Breast epithelium (tissue), 4 donors: ENCODE data around the gene GPC5. TPM values are rescaled to one million over a fixed set of nuclear protein-coding genes. Genes with fewer than 3 reads are reported as not detected.

Experiments
- DNase-seq, 2 donors: peaks; one replicate each; pipeline ENCODE4 v3.0.0-alpha.2; 2019; ENCODE audit warnings: low spot score in 2 of 2
- H3K27ac ChIP-seq, 2 donors: fragments of 200-600 bp; sonication (generic) in 1 of 2; one replicate each; pipeline ENCODE4 v1.5.1; 2016 to 2019; ENCODE audit warnings: mild to moderate bottlenecking in 1 of 2
- H3K27me3 ChIP-seq, 2 donors: fragments of 200-600 bp; sonication (generic) in 1 of 2; one replicate each; pipeline versions ENCODE4 v1.5.1 to v1.6.0; 2017 to 2019; ENCODE audit warnings: control low read depth in 1 of 2, mild to moderate bottlenecking in 1 of 2
- H3K36me3 ChIP-seq: fragments of 200-600 bp; one replicate; pipeline ENCODE4 v1.5.1; 2019
- H3K4me1 ChIP-seq, 2 donors: fragments of 200-600 bp; sonication (generic); one replicate each; pipeline ENCODE4 v1.5.1; 2016 to 2019; ENCODE audit warnings: control low read depth in 1 of 2
- H3K4me3 ChIP-seq, 3 donors: fragments of 200-600 bp; sonication (generic); 1 replicate in 2 of 3; 2 replicates in 1 of 3; pipeline ENCODE4 v1.5.1; 2016 to 2019; ENCODE audit warnings: mild to moderate bottlenecking in 3 of 3, moderate library complexity in 2 of 3
- H3K9me3 ChIP-seq, 2 donors: fragments of 200-600 bp; sonication (generic) in 1 of 2; one replicate each; pipeline ENCODE4 v1.5.1; 2016 to 2019; ENCODE audit warnings: control low read depth in 1 of 2
- CTCF ChIP-seq, 3 donors: fragments of 450-650 bp; IDR thresholded peaks; one replicate each; pipeline ENCODE4 v1.5.1; 2016 to 2017; ENCODE audit warnings: antibody characterized with exemption in 3 of 3, mild to moderate bottlenecking in 3 of 3, moderate library complexity in 3 of 3
- POLR2A ChIP-seq: fragments of 450-650 bp; IDR thresholded peaks from one replicate; pipeline ENCODE4 v1.6.1; 2016; ENCODE audit warnings: antibody characterized with exemption, mild to moderate bottlenecking, moderate library complexity
- POLR2AphosphoS5 ChIP-seq, 3 donors: sonication (generic); formaldehyde crosslinking; IDR thresholded peaks; one replicate each; pipeline ENCODE4 v1.6.1; 2017; ENCODE audit warnings: antibody characterized with exemption in 3 of 3
- intact Hi-C: fragments of 100-400 bp; cut with DNase I; formaldehyde crosslinking; loops from one replicate; pipeline ENCODE4 v1.15.1; 2023; ENCODE audit warnings: low total_unique reads
- total RNA-seq, 3 donors: library from RNA; depleted of rRNA; stranded (reverse); fragments of >200 nt; gene quantifications; one replicate each; pipeline ENCODE4 v1.1.0, GENCODE V29; 2016

GPC5 gene
- total RNA-seq, 3 donors from 2014 or later: 0.88 to 0.98 TPM; not detected in 1

GRCh38 chr13:91648012-91648411, 249.6 kb downstream of the GPC5 start:
- Histone ChIP-seq H3K27me3 (no peaks in the 10 kb centered on the region), H3K4me3 (no peak overlapping the region), H3K9me3 (no peaks in the 10 kb centered on the region), H3K27ac (no peak overlapping the region), H3K36me3 (no peaks in the 10 kb centered on the region), H3K4me1 (no peaks in the 10 kb centered on the region)
- no peak for TF ChIP-seq POLR2A
- no peak for TF ChIP-seq CTCF (IDR thresholded peaks at IDR 0.05)
- TF ChIP-seq POLR2AphosphoS5 (IDR thresholded peaks at IDR 0.05): no peak
- intact Hi-C loops: no loop called here
- DNase-seq: no peak

- no peak for DNase-seq
- Histone ChIP-seq H3K27me3 (no peaks in the 10 kb centered on the region), H3K9me3 (no peaks in the 10 kb centered on the region), H3K27ac (no peak overlapping the region), H3K4me1 (no peaks in the 10 kb centered on the region), H3K4me3 (no peak overlapping the region), H3K36me3 (no peaks in the 10 kb centered on the region)
- no peak for TF ChIP-seq CTCF (IDR thresholded peaks at IDR 0.05)
- no peak for TF ChIP-seq POLR2AphosphoS5 (IDR thresholded peaks at IDR 0.05)
- no peak for TF ChIP-seq POLR2A
- intact Hi-C loops: no loop called here
Measured at GRCh38 chr13:91649456-91649855, 251.0 kb downstream of the GPC5 start.

- no peaks in the 10 kb centered on the region for H3K27me3 ChIP-seq
- no peak overlapping the region for H3K4me3 ChIP-seq
- intact Hi-C loops: loop anchor here (10.0 kb wide), 1 partner anchor 1308 kb away; no protein-coding TSS in a partner anchor
- no peaks in the 10 kb centered on the region for H3K4me1 ChIP-seq
- no peak overlapping the region for H3K27ac ChIP-seq
- no peak for TF ChIP-seq CTCF (IDR thresholded peaks at IDR 0.05)
- no peak for TF ChIP-seq POLR2AphosphoS5 (IDR thresholded peaks at IDR 0.05)
- no peak for TF ChIP-seq POLR2A
- DNase-seq: no peak
- H3K36me3 ChIP-seq: no peaks in the 10 kb centered on the region
- no peaks in the 10 kb centered on the region for H3K9me3 ChIP-seq
Measured at GRCh38 chr13:91652404-91653301, 254.2 kb downstream of the GPC5 start.

GRCh38 chr13:91655731-91656130, 257.3 kb downstream of the GPC5 start:
- H3K27ac ChIP-seq: no peak overlapping the region
- no peaks in the 10 kb centered on the region for H3K27me3 ChIP-seq
- DNase-seq: no peak
- H3K4me3 ChIP-seq: no peak overlapping the region
- no peaks in the 10 kb centered on the region for H3K4me1 ChIP-seq
- no peaks in the 10 kb centered on the region for H3K9me3 ChIP-seq
- TF ChIP-seq POLR2AphosphoS5 (IDR thresholded peaks at IDR 0.05) (no peak), POLR2A (no peak), CTCF (IDR thresholded peaks at IDR 0.05) (no peak)
- H3K36me3 ChIP-seq: no peaks in the 10 kb centered on the region
- intact Hi-C loops: loop anchor here (10.0 kb wide), 1 partner anchor 1311 kb away; no protein-coding TSS in a partner anchor

GRCh38 chr13:91657283-91657682, 258.9 kb downstream of the GPC5 start:
- intact Hi-C loops: loop anchor here (10.0 kb wide), 1 partner anchor 1312 kb away; no protein-coding TSS in a partner anchor
- Histone ChIP-seq H3K9me3 (no peaks in the 10 kb centered on the region), H3K4me1 (no peaks in the 10 kb centered on the region), H3K27ac (no peak overlapping the region), H3K27me3 (no peaks in the 10 kb centered on the region), H3K36me3 (no peaks in the 10 kb centered on the region), H3K4me3 (no peak overlapping the region)
- no peak for DNase-seq
- TF ChIP-seq POLR2AphosphoS5 (IDR thresholded peaks at IDR 0.05) (no peak), CTCF (IDR thresholded peaks at IDR 0.05) (no peak), POLR2A (no peak)
